Choroid plexus epithelial cell (primary cell): ENCODE data around the gene RAC2.
"Not testable (repeated sequence)": the region's sequence is repeated elsewhere in the genome, so short reads cannot be mapped to it uniquely, and the experiment has no call there.

Source experiments
- DNase-seq: peaks from one replicate; pipeline ENCODE4 v3.0.0-alpha.2; 2010; ENCODE audit warnings: low read depth
- H3K4me3 ChIP-seq: 2 replicates; pipeline ENCODE4 v1.5.1; 2011; ENCODE audit warnings: low read depth, mild to moderate bottlenecking, control low read depth, low read length, moderate library complexity
- CTCF ChIP-seq: conservative IDR thresholded peaks from 2 replicates; pipeline ENCODE4 v1.5.1; 2011; ENCODE audit warnings: low read depth, mild to moderate bottlenecking, control low read depth, inconsistent platforms, low read length, moderate library complexity

RAC2 gene

GRCh38 chr22:37202001-37202555 lies 42.0 kb downstream of the RAC2 start:
- TF ChIP-seq CTCF: no peak
- no peak overlapping the region for H3K4me3 ChIP-seq
- no peak for DNase-seq

GRCh38 chr22:37201443-37201820 lies 42.6 kb downstream of the RAC2 start:
- not testable (repeated sequence) for H3K4me3 ChIP-seq, DNase-seq

- DNase-seq: no peak
- peak overlapping the region; percentile 37 for H3K4me3 ChIP-seq
- TF ChIP-seq CTCF: no peak
Observed at GRCh38 chr22:37199760-37200108, 44.3 kb downstream of the RAC2 start.

GRCh38 chr22:37199103-37199759 lies 44.8 kb downstream of the RAC2 start:
- TF ChIP-seq CTCF: peak; percentile 82
- peak; percentile 99 for DNase-seq
- peak overlapping the region; percentile 75 for H3K4me3 ChIP-seq

- DNase-seq: peak; percentile 78
- peak overlapping the region; percentile 75 for H3K4me3 ChIP-seq
- TF ChIP-seq CTCF: peak; percentile 70
Observed at GRCh38 chr22:37198258-37199102, 45.6 kb downstream of the RAC2 start.

GRCh38 chr22:37197451-37198257 lies 46.4 kb downstream of the RAC2 start:
- DNase-seq: peak; percentile 79
- TF ChIP-seq CTCF: no peak
- H3K4me3 ChIP-seq: no peak overlapping the region
